Body of pancreas (tissue), 4 donors: ENCODE results near the gene KRTAP2-3.

Experiments used
- POLR2A ChIP-seq, 3 donors: fragments of 450-650 bp; IDR thresholded peaks; one replicate each; pipeline ENCODE4 v1.6.1; 2016; ENCODE audit warnings: antibody characterized with exemption in 3 of 3, mild to moderate bottlenecking in 2 of 3
- TF ChIP-seq, protein P1 (sequence below), 7 experiments: fragments of 450-650 bp in 4 of 7; fragments of 200-600 bp in 3 of 7; sonication (generic) in 3 of 7; IDR thresholded peaks; one replicate each; pipeline ENCODE4 v1.5.1; 2016 to 2019; ENCODE audit warnings: antibody characterized with exemption in 7 of 7

DNA sequence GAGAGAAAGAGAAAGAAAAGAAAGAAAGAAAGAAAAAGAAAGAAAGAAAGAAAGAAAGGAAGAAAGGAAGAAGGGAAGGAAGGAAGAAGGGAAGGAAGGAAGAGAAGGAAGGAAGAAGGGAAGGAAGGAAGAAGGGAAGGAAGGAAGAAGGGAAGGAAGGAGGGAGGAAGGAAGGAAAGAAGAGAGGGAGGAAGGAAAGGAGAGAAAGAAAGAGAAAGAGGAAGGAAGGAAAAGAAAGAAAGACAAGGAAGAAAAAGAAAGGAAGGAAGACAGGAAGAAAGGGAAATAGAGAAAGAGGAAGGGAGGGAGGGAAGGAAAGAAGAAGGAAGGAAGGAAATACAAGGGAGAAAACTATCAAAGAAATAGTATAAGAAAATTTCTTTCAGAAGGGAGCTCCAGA lies 16.9 kb upstream of the KRTAP2-3 start:
- no peak for TF ChIP-seq POLR2A (IDR thresholded peaks at IDR 0.05)
- TF ChIP-seq, protein P1, sequence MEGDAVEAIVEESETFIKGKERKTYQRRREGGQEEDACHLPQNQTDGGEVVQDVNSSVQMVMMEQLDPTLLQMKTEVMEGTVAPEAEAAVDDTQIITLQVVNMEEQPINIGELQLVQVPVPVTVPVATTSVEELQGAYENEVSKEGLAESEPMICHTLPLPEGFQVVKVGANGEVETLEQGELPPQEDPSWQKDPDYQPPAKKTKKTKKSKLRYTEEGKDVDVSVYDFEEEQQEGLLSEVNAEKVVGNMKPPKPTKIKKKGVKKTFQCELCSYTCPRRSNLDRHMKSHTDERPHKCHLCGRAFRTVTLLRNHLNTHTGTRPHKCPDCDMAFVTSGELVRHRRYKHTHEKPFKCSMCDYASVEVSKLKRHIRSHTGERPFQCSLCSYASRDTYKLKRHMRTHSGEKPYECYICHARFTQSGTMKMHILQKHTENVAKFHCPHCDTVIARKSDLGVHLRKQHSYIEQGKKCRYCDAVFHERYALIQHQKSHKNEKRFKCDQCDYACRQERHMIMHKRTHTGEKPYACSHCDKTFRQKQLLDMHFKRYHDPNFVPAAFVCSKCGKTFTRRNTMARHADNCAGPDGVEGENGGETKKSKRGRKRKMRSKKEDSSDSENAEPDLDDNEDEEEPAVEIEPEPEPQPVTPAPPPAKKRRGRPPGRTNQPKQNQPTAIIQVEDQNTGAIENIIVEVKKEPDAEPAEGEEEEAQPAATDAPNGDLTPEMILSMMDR (IDR thresholded peaks at IDR 0.05): no peak
